ENCODE data around the gene MAP3K14. TPM values are rescaled to one million over a fixed set of nuclear protein-coding genes. Genes with fewer than 3 reads are reported as not detected.
A peak's percentile ranks its signal among the peaks of the same experiment; 100 is the strongest.

Gene MAP3K14
- total RNA-seq, 4 donors from 2014 or later, result 5.4 to 15.9 (median 12.6) TPM

- ATAC-seq (ENCODE audit: low FRiP score) (peak; percentile 83), DNase-seq (ENCODE audit: low spot score) (peak; percentile 80)
- no peak for TF ChIP-seq CTCF (IDR thresholded peaks at IDR 0.05)
Measured at GRCh38 chr17:45247429-45248131, 69.2 kb downstream of the MAP3K14 start.

GRCh38 chr17:45246861-45247428, 69.9 kb downstream of the MAP3K14 start:
- DNase-seq (ENCODE audit: low spot score) (no peak), ATAC-seq (ENCODE audit: low FRiP score) (no peak)
- TF ChIP-seq CTCF (IDR thresholded peaks at IDR 0.05), result no peak

- no peak for DNase-seq (ENCODE audit: low spot score)
- no peak for ATAC-seq (ENCODE audit: low FRiP score)
- no peak for TF ChIP-seq CTCF (IDR thresholded peaks at IDR 0.05)
Measured at GRCh38 chr17:45246338-45246737, 70.5 kb downstream of the MAP3K14 start.

- TF ChIP-seq CTCF (IDR thresholded peaks at IDR 0.05), result no peak
- ATAC-seq (ENCODE audit: low FRiP score) (no peak), DNase-seq (ENCODE audit: low spot score) (no peak)
Measured at GRCh38 chr17:45244725-45245656, 71.8 kb downstream of the MAP3K14 start.

- TF ChIP-seq CTCF (IDR thresholded peaks at IDR 0.05), result no peak
- peak; percentile 34 for ATAC-seq (ENCODE audit: low FRiP score)
- no peak for DNase-seq (ENCODE audit: low spot score)
Measured at GRCh38 chr17:45243750-45244149, 73.1 kb downstream of the MAP3K14 start.

GRCh38 chr17:45242029-45242414, 74.8 kb downstream of the MAP3K14 start:
- no peak for ATAC-seq (ENCODE audit: low FRiP score)
- TF ChIP-seq CTCF (IDR thresholded peaks at IDR 0.05), result no peak

More at GRCh38 chr17:45242029-45242414, 74.8 kb downstream of the MAP3K14 start:
- no peak for DNase-seq (ENCODE audit: low spot score)
